Measurements from ENCODE around the gene CRAT. TPM values are rescaled to one million over a fixed set of nuclear protein-coding genes. Genes with fewer than 3 reads are reported as not detected.

The CRAT gene
- total RNA-seq, 1 experiment from 2014 or later = 14.5 TPM

DNA sequence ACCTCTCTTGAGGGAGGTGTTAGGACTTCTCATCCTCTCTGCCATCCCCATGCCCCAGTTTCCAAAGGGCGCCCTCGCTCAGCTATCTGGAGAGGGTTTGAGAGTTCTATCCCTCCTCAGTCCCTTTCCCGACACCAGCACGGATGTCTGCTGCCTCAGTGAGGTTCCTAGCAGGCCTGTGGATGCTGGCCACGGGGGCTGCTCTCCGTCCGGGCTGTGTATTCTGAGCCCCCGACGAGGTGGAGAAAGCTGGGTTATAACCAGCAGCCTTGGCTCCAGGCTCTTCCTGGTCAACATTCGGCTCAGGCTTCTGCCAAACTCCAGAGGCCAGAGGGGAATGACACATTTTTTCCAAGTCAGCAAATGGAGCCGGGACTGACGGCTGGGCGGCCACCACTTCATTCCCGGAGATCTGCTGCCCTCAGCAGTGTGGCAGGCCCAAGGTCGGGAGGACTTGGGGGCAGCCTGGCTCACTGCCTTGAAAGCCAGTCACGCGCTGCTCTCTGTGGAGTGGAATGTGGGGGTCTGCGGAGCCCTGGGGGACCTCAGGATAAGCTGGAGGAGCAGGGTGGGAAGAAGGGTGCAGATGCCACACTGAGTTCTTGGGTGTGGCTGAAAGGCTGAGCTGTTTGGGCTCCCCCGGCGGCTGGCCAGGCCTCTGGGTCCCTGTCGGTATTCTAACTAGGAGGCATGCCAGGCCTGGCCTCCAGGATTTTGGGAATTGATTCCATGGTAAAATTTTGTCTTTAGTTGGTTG, 28.1 kb upstream of the CRAT start:
- CTCF ChIA-PET = interaction anchor here (0.6 to 9.2 kb wide), 27 partner anchors 8 to 501 kb away, joined by 3 to 103 read pairs (median 4); partner anchors contain the start of genes C9orf50, IER5L and NTMT1
- BruUV-seq (replicated peaks) = no TSS peak
- Mint-ChIP-seq H3K4me3 (ENCODE audit: unreplicated experiment) (peak overlapping the region; percentile 74), H3K27me3 (ENCODE audit: insufficient read depth, unreplicated experiment) (no peaks in the 10 kb centered on the region), H3K27ac (ENCODE audit: low read depth, unreplicated experiment) (peak overlapping the region; percentile 97), H3K9me3 (ENCODE audit: unreplicated experiment) (no peaks in the 10 kb centered on the region), H3K36me3 (ENCODE audit: insufficient read depth, unreplicated experiment) (peaks cover 30% of the 10 kb centered on the region), H3K4me1 (ENCODE audit: insufficient read depth, unreplicated experiment) (peaks cover 30% of the 10 kb centered on the region)
- POLR2A ChIA-PET = interaction anchor here (0.6 to 5.7 kb wide), 23 partner anchors 13 to 614 kb away, joined by 3 to 154 read pairs (median 4); partner anchors contain the start of genes IER5L and NTMT1
- intact Hi-C loops (cut with micrococcal nuclease) = loop anchor here (1.0 to 2.0 kb wide), 6 partner anchors 36 to 652 kb away; no protein-coding TSS in a partner anchor
- no peak for DNase-seq (ENCODE audit: unreplicated experiment)
- TF ChIP-seq, protein P1, sequence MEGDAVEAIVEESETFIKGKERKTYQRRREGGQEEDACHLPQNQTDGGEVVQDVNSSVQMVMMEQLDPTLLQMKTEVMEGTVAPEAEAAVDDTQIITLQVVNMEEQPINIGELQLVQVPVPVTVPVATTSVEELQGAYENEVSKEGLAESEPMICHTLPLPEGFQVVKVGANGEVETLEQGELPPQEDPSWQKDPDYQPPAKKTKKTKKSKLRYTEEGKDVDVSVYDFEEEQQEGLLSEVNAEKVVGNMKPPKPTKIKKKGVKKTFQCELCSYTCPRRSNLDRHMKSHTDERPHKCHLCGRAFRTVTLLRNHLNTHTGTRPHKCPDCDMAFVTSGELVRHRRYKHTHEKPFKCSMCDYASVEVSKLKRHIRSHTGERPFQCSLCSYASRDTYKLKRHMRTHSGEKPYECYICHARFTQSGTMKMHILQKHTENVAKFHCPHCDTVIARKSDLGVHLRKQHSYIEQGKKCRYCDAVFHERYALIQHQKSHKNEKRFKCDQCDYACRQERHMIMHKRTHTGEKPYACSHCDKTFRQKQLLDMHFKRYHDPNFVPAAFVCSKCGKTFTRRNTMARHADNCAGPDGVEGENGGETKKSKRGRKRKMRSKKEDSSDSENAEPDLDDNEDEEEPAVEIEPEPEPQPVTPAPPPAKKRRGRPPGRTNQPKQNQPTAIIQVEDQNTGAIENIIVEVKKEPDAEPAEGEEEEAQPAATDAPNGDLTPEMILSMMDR (IDR thresholded peaks at IDR 0.05; ENCODE audit: unreplicated experiment) = no peak

DNA sequence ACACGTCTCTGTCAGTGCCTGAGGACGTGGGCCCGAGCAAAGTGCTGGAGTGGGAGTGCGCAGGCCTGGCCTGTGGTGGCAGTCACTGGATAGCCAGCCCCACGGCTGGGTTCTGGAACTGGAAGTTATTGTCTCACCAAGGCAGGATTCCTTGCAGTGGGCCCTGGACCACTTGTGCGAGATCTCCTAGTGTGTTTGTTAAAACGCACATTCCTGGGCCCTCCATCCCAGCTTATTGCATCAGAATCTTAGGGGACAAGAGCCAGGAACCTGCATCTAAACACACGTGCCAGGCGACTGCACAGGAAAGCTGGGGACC, 27.5 kb upstream of the CRAT start:
- intact Hi-C loops (cut with micrococcal nuclease) = loop anchor here (2.0 kb wide), 1 partner anchor 645 kb away; no protein-coding TSS in a partner anchor
- TF ChIP-seq, protein P1 (IDR thresholded peaks at IDR 0.05; ENCODE audit: unreplicated experiment) = no peak
- DNase-seq (ENCODE audit: unreplicated experiment) = no peak
- H3K4me1 Mint-ChIP-seq (ENCODE audit: insufficient read depth, unreplicated experiment) = peaks cover 28% of the 10 kb centered on the region
- CTCF ChIA-PET = interaction anchor here (0.7 to 9.2 kb wide), 12 partner anchors 8 to 486 kb away, joined by 3 to 103 read pairs (median 7); partner anchors contain the start of genes C9orf50 and NTMT1
- H3K27me3 Mint-ChIP-seq (ENCODE audit: insufficient read depth, unreplicated experiment) = no peaks in the 10 kb centered on the region
- peaks cover 27% of the 10 kb centered on the region for H3K36me3 Mint-ChIP-seq (ENCODE audit: insufficient read depth, unreplicated experiment)
- H3K9me3 Mint-ChIP-seq (ENCODE audit: unreplicated experiment) = no peaks in the 10 kb centered on the region
- BruUV-seq (replicated peaks) = no TSS peak
- POLR2A ChIA-PET = interaction anchor here (1.1 to 5.7 kb wide), 7 partner anchors 12 to 490 kb away, joined by 3 to 154 read pairs (median 8); partner anchors contain the start of gene IER5L
- no peak overlapping the region for H3K4me3 Mint-ChIP-seq (ENCODE audit: unreplicated experiment)
- no peak overlapping the region for H3K27ac Mint-ChIP-seq (ENCODE audit: low read depth, unreplicated experiment)

DNA sequence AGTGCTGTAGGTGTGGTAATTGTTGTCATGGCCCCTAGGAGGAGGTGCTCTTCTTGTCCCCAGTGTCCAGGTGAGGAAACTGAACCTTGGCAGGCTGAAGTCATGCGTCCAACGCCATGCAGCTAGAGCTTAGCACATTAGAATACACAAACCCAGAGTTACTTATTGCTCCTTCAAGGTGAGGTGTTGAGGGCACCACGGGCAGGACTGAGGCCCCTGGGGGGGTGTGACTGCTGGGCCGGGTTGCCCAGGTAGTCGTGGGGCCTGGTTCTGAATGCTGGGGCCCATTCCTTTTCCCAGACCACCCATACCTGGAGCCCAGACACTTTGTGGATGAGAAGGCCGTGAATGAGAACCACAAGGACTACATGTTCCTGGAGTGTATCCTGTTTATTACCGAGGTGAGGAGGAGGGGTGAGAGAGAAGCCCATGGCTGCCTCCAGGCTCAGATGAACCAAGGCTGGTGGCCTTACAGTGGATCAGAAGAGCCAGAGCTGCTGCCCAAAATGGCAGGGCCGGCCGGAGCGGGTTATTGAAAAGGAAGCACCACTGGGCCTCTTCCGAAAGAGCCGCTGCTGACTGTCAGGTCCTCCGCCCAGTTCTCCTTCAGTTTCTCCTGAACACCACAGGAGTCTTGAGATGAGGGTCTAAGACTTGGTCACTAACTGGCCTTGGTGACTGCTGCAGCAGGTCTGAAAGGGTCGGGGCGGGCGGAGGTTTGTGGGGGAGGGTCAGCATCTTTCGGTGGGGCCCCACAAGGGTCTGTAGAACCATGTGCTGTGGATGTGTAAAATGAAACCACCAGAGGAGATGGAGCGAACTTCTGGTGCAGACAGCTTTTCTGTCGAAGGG, 26.9 kb upstream of the CRAT start:
- no peaks in the 10 kb centered on the region for H3K27me3 Mint-ChIP-seq (ENCODE audit: insufficient read depth, unreplicated experiment)
- ChIA-PET POLR2A (interaction anchor here (3.5 to 5.7 kb wide), 3 partner anchors 12 to 345 kb away, joined by 19 to 154 read pairs (median 21); partner anchors contain the start of gene IER5L), CTCF (interaction anchor here (0.6 to 9.2 kb wide), 13 partner anchors 7 to 487 kb away, joined by 3 to 103 read pairs (median 4); partner anchors contain the start of genes C9orf50 and NTMT1)
- no peak overlapping the region for H3K27ac Mint-ChIP-seq (ENCODE audit: low read depth, unreplicated experiment)
- no peak overlapping the region for H3K4me3 Mint-ChIP-seq (ENCODE audit: unreplicated experiment)
- H3K9me3 Mint-ChIP-seq (ENCODE audit: unreplicated experiment) = no peaks in the 10 kb centered on the region
- no TSS peak for BruUV-seq (replicated peaks)
- peaks cover 22% of the 10 kb centered on the region for H3K36me3 Mint-ChIP-seq (ENCODE audit: insufficient read depth, unreplicated experiment)
- intact Hi-C loops (cut with micrococcal nuclease) = loop anchor here (2.0 kb wide), 1 partner anchor 645 kb away; no protein-coding TSS in a partner anchor
- TF ChIP-seq, protein P1 (IDR thresholded peaks at IDR 0.05; ENCODE audit: unreplicated experiment) = no peak
- no peak for DNase-seq (ENCODE audit: unreplicated experiment)
- H3K4me1 Mint-ChIP-seq (ENCODE audit: insufficient read depth, unreplicated experiment) = peaks cover 24% of the 10 kb centered on the region

Measured in MCF 10A (cell line).